Fibroblast of gingiva (primary cell): Measurements from ENCODE around the gene IL23A.
A peak's percentile ranks its signal among the peaks of the same experiment; 100 is the strongest.
"Not testable (repeated sequence)": the region's sequence is repeated elsewhere in the genome, so short reads cannot be mapped to it uniquely, and the experiment has no call there.

ENCODE experiments used
- DNase-seq: peaks from one replicate; pipeline ENCODE4 v3.0.0-alpha.2; 2011; ENCODE audit warnings: low read depth

The IL23A gene

GRCh38 chr12:56338308-56339157, at the start of gene IL23A:
IL23A (plus strand) TSS chr12:56338884; CDS start chr12:56339045, 161 bp downstream.
- no peak for DNase-seq

DNA sequence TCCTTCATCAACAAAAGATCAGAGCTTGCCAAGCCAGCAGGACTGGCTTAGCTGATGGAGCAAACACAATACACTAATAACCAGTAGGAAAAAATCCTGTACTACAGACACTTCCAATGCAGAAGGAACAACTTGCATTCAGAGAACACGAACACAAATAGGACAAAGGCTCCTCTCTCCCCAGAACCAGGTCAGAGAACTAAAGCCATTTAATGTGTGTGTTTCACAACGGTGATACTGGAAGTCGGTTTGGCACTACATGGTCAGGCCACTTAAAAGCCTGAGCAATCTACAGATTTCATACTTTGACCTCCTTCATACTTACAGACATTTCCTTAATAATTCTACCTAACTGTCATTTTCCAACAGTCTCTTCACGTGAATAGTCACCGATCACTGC, 44.9 kb upstream of the IL23A start:
- no peak for DNase-seq

- peak; percentile 51 for DNase-seq
Observed at GRCh38 chr12:56296295-56296694, 42.4 kb upstream of the IL23A start.

DNA sequence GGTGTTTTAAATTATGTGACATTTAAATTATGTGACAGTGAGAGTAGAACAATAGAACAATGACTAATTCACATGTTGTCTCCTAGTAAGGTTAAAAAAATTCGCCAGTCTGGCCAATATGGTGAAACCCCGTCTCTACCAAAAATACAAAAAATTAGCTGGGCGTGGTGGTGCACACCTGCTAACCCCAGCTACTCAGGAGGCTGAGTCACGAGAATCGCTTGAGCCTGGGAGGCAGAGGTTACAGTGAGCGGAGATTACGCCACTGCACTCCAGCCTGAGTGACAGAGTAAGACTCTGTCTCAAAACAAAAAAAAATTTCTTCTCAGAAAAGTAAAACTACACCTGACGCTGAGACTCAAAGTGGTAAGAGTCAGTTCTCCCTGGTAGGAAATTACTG, 41.3 kb upstream of the IL23A start:
- DNase-seq: no peak

DNA sequence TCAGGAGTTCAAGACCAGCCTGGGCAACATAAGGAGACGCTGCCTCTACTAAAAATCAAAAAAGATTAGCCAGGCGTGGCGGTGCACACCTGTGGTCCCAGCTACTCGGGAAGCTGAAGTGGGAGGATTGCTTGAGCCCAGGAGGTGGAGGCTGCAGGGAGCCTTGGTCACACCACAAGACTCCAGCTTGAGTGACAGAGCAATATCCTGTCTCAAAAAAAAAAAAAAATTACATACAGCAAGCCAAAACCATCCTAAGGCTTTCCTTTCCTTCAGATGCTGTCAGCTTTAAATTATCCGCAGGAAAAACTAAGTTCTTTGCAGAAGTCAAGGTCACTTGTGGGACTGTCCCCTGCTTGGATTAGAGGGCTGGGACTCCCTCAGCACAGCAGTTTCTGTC, 39.9 kb upstream of the IL23A start:
- DNase-seq: no peak

GRCh38 chr12:56299308-56299852, 39.3 kb upstream of the IL23A start:
- DNase-seq: no peak

DNA sequence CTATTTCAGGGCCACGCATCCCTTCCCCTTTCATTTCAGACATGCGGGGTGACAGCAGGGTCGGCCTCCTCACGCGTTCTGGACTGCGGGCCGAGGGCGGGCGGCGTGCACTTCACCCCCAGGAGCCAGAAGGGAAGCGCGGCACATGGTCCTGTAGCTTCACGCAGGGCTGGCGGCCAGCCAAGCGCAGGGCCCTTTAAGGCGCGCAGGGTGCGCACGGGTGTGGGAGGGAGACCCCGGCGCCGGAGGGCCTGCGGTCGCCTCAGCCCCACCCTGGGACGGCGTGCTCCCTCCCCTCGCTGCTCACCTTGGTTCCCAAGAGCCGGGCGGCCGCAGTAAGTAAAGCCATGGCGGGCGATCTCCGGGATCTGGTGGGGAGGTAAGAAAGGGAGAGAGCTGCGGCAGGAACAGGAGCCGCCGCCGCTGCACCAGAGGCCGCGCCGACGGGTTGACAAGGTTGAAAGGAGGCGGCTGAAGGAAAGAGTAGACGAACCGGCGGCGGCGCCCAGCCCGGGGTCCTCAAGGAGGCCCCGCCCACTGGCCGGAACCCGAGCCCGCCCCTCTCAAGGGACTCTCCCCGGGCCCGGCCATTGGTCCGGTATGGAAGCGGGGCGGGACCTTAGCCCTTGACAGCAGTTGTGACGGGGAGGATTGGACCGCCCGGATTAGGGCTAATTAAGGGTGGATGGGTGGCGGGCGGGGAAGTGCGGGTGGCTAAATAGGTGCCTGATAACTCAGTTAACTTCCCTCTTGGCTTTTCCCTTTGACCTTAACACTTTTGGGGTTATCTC, 38.6 kb upstream of the IL23A start, which contains the start of gene CS:
Gene CS (minus strand): TSS at position 478 of the 791 bp plus-strand sequence. CDS start 129 bp downstream, at position 349.
- peak; percentile 96 for DNase-seq

GRCh38 chr12:56300644-56301464, 37.8 kb upstream of the IL23A start:
- no peak for DNase-seq

GRCh38 chr12:56304276-56304675, 34.4 kb upstream of the IL23A start:
- no peak for DNase-seq

- no peak for DNase-seq
Observed at GRCh38 chr12:56304872-56305590, 33.7 kb upstream of the IL23A start.

GRCh38 chr12:56307221-56307965, 31.3 kb upstream of the IL23A start:
- no peak for DNase-seq

DNA sequence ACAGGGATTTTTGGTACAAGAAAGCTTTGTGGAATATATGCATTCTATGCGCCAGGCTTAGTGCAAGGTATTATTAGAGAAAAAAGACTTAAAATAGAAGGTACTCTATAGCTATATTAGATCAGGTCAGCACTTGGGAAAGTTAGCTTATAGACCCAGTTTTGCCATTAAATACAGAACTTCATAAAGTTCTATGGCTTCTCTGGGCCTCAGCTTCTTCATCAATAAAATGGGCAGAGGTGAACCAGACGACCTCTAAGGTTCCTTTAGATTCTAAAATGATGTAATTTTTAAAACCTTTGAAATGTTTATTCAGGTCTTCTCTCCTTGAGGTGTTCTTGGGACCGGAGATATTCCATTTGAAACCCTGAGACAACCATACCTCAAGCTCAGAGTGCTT, 30.0 kb upstream of the IL23A start:
- DNase-seq: no peak

GRCh38 chr12:56311003-56311402, 27.7 kb upstream of the IL23A start:
- DNase-seq: no peak

DNA sequence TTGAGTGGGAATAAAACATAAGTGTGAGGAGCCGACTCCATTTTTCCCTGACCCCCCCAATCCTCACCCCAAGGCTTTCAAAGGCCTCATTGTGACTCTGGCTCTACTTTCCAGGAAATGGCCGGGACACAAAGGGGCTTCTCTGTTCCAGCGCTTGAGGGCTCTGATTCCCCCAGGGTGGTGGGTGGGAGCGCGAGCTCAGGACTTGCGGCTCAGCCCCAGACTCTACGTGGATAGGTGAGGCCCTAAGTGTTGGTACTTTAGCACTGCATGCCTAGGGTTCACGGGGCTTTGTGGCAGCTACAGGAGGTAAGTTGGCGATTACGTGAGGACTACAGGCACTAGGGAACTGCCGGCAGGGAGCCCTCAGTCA, 23.4 kb upstream of the IL23A start:
- DNase-seq: no peak

GRCh38 chr12:56315622-56316473, 22.8 kb upstream of the IL23A start, which contains the start of gene CNPY2:
CNPY2 (minus strand) TSS chr12:56315988; CDS start chr12:56315217, 771 bp downstream.
- DNase-seq: peak; percentile 95

DNA sequence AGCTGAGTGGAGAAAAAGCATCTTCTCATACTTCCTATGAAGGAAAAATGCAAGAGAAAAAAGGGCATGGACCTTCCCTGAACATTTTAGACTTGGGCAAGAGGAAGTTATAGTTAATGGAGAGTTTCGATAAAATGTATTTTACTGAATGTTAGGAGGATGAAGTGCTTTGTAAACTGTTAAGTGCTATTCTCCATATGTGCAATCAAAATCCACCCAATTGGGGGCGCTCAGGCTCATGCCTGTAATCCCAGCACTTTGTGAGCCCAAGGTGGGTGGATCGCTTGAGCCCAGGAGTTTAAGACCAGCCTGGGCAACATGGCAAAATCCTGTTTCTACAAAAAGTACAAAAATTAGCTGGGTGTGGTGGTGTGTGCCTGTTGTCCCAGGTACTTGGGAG, 21.0 kb upstream of the IL23A start:
- DNase-seq: no peak

GRCh38 chr12:56321027-56321426, 17.7 kb upstream of the IL23A start:
- no peak for DNase-seq

GRCh38 chr12:56321610-56322009, 17.1 kb upstream of the IL23A start:
- DNase-seq: not testable (repeated sequence)

- DNase-seq: no peak
Observed at GRCh38 chr12:56324206-56324605, 14.5 kb upstream of the IL23A start.
